Endothelial cell of umbilical vein (primary cell): ENCODE results near the gene SULF2. TPM values are rescaled to one million over a fixed set of nuclear protein-coding genes. Genes with fewer than 3 reads are reported as not detected.

Source experiments
- BruUV-seq: library from RNA; stranded (reverse); fragments of 400-500 nt; replicated peaks from 2 replicates; lab custom pipeline; 2021; lab: Mats Ljungman, UMichigan
- CTCF ChIA-PET: fragments of 300-600, 350-600 bp; sonication (Branson Sonifier 250); formaldehyde crosslinking; loops from one replicate; lab custom pipeline; 2021; ENCODE audit warnings: antibody characterized with exemption, inconsistent platforms; lab: Charles Lee
- POLR2A ChIA-PET: fragments of 300-600, 350-600 bp; sonication (Branson Sonifier 250); formaldehyde crosslinking; loops from one replicate; lab custom pipeline; 2021; ENCODE audit warnings: antibody characterized with exemption, inconsistent platforms; lab: Charles Lee
- DNase-seq: peaks from one replicate; pipeline ENCODE4 v3.0.0-alpha.2; 2011; ENCODE audit warnings: low read depth, low spot score
- FAIRE-seq: peaks from 2 replicates; lab custom pipeline; 2011; peaks lifted over from hg19 to GRCh38; lab: Jason Lieb, UNC
- H2AFZ ChIP-seq: 2 replicates; pipeline ENCODE4 v1.6.0; 2012; ENCODE audit warnings: low read depth, low read length, control low read depth, inconsistent platforms
- H3K27ac ChIP-seq: 2 replicates; pipeline ENCODE4 v1.5.1; 2011; ENCODE audit warnings: low read depth, mild to moderate bottlenecking, control low read depth, low read length, moderate library complexity; ENCODE audit not compliant: insufficient read depth
- H3K27me3 ChIP-seq, 2 experiments: 2 replicates each; pipeline versions ENCODE4 v1.6.0 to v1.6.1; 2011; ENCODE audit warnings: low read length in 2 of 2, mixed read lengths in 1 of 2; ENCODE audit not compliant: control insufficient read depth in 2 of 2, insufficient read depth in 2 of 2
- H3K36me3 ChIP-seq, 2 experiments: 2 replicates in 1 of 2; 3 replicates in 1 of 2; pipeline ENCODE4 v1.5.1; 2011; ENCODE audit warnings: low read length in 2 of 2, mild to moderate bottlenecking in 1 of 2, moderate library complexity in 1 of 2; ENCODE audit not compliant: control insufficient read depth in 2 of 2, insufficient read depth in 2 of 2; ENCODE audit errors: extremely low read depth in 1 of 2
- H3K4me1 ChIP-seq: 3 replicates; pipeline ENCODE4 v1.5.1; 2011; ENCODE audit warnings: mild to moderate bottlenecking, low read length; ENCODE audit not compliant: control insufficient read depth, insufficient read depth; ENCODE audit errors: extremely low read depth
- H3K4me2 ChIP-seq: 2 replicates; pipeline ENCODE4 v1.6.1; 2011; ENCODE audit warnings: low read length, control low read depth, mixed read lengths; ENCODE audit not compliant: insufficient read depth
- H3K4me3 ChIP-seq, 3 experiments: fragments of 200-600 bp in 1 of 3; sonication (generic), shearing (Covaris generic) in 1 of 3; replicated peaks in 1 of 3; 2 replicates each; pipeline ENCODE4 v1.5.1; 2011 to 2016; ENCODE audit warnings: control low read depth in 3 of 3, low read length in 3 of 3, mild to moderate bottlenecking in 2 of 3, inconsistent platforms in 1 of 3, low read depth in 1 of 3, moderate library complexity in 1 of 3; ENCODE audit not compliant: insufficient read depth in 1 of 3
- H3K79me2 ChIP-seq: 2 replicates; pipeline ENCODE4 v1.6.0; 2012; ENCODE audit warnings: low read length, inconsistent platforms; ENCODE audit not compliant: control insufficient read depth, insufficient read depth
- H3K9ac ChIP-seq: replicated peaks from 2 replicates; pipeline ENCODE3; 2011; ENCODE audit warnings: low read length, control low read depth; ENCODE audit not compliant: insufficient read depth; ENCODE audit errors: extremely low read depth
- H3K9me1 ChIP-seq: replicated peaks from 3 replicates; pipeline ENCODE4 v1.6.0; 2011; ENCODE audit warnings: mild to moderate bottlenecking, low read length; ENCODE audit not compliant: control insufficient read depth, insufficient read depth; ENCODE audit errors: extremely low read depth
- H3K9me3 ChIP-seq: replicated peaks from 2 replicates; pipeline ENCODE4 v1.5.1; 2012; ENCODE audit warnings: low read length, inconsistent platforms; ENCODE audit not compliant: control insufficient read depth, insufficient read depth
- H4K20me1 ChIP-seq: replicated peaks from 2 replicates; pipeline ENCODE3; 2011; ENCODE audit warnings: mild to moderate bottlenecking, low read length; ENCODE audit not compliant: control insufficient read depth, insufficient read depth; ENCODE audit errors: extremely low read depth
- EZH2 ChIP-seq: IDR thresholded peaks from 2 replicates; pipeline ENCODE4 v1.6.1; 2012; ENCODE audit warnings: borderline replicate concordance, low read depth, mild to moderate bottlenecking, moderate library complexity, low read length, inconsistent platforms; ENCODE audit not compliant: severe bottlenecking
- FOS ChIP-seq: IDR thresholded peaks from 2 replicates; pipeline ENCODE4 v1.6.1; 2011; ENCODE audit warnings: mild to moderate bottlenecking, low read length, moderate library complexity, borderline replicate concordance; ENCODE audit not compliant: insufficient read depth
- GATA2 ChIP-seq: IDR thresholded peaks from 2 replicates; pipeline ENCODE4 v1.7.0; 2011; ENCODE audit warnings: low read depth, mild to moderate bottlenecking, moderate library complexity, mixed read lengths, low read length; ENCODE audit not compliant: insufficient read length, insufficient read depth
- MYC ChIP-seq: IDR thresholded peaks from one replicate; pipeline ENCODE4 v1.6.1; 2011; ENCODE audit warnings: mild to moderate bottlenecking, low read depth, low read length
- POLR2A ChIP-seq: IDR thresholded peaks from 2 replicates; pipeline ENCODE4 v1.6.1; 2012; ENCODE audit warnings: low read depth, mild to moderate bottlenecking, control low read depth, low read length
- POLR2AphosphoS5 ChIP-seq: IDR thresholded peaks from 2 replicates; pipeline ENCODE4 v1.6.1; 2012; ENCODE audit warnings: low read depth, mild to moderate bottlenecking, control low read depth, low read length, moderate library complexity; ENCODE audit not compliant: insufficient read depth
- dilution Hi-C: fragments of 300-500 bp; cut with MboI; formaldehyde crosslinking; loops from one replicate; pipeline ENCODE4 v1.15.0; 2019; ENCODE audit warnings: low sequenced_read_pairs; ENCODE audit not compliant: extremely low pct_ligation_motif_present
- intact Hi-C: fragments of 100-400 bp; cut with micrococcal nuclease; formaldehyde crosslinking; loops from one replicate; pipeline ENCODE4 v1.10.0; 2022
- polyA plus RNA-seq, 4 experiments: library from polyadenylated mRNA; depleted of rRNA in 3 of 4; stranded (reverse) in 3 of 4; unstranded in 1 of 4; fragments of >200 nt; gene quantifications; 2 replicates each; pipeline versions ENCODE4 v1.2.1 to v1.2.3, GENCODE V29; 2011 to 2012; ENCODE audit warnings: missing spikeins in 1 of 4
- total RNA-seq: library from RNA; stranded (reverse); gene quantifications from 2 replicates; pipeline ENCODE4 v1.2.3, GENCODE V29; 2021
- TF ChIP-seq, protein P1 (sequence below): IDR thresholded peaks from 2 replicates; pipeline ENCODE4 v1.6.1; 2011; ENCODE audit not compliant: insufficient read depth, insufficient read length
- TF ChIP-seq, protein P2 (sequence below), 2 donors: IDR thresholded peaks; 1 replicate in 1 of 2; 2 replicates in 1 of 2; pipeline ENCODE4 v1.5.1; 2011; ENCODE audit warnings: low read length in 2 of 2, mild to moderate bottlenecking in 2 of 2, moderate library complexity in 2 of 2, control low read depth in 1 of 2, inconsistent platforms in 1 of 2, low read depth in 1 of 2; ENCODE audit not compliant: insufficient read depth in 1 of 2; ENCODE audit errors: extremely low read depth in 1 of 2

Gene SULF2
- total and polyA plus RNA-seq, 2 donors (not counting 3 experiments of a cell fraction or from before 2014, with no cell fraction given) = 58.5 to 160 TPM

DNA sequence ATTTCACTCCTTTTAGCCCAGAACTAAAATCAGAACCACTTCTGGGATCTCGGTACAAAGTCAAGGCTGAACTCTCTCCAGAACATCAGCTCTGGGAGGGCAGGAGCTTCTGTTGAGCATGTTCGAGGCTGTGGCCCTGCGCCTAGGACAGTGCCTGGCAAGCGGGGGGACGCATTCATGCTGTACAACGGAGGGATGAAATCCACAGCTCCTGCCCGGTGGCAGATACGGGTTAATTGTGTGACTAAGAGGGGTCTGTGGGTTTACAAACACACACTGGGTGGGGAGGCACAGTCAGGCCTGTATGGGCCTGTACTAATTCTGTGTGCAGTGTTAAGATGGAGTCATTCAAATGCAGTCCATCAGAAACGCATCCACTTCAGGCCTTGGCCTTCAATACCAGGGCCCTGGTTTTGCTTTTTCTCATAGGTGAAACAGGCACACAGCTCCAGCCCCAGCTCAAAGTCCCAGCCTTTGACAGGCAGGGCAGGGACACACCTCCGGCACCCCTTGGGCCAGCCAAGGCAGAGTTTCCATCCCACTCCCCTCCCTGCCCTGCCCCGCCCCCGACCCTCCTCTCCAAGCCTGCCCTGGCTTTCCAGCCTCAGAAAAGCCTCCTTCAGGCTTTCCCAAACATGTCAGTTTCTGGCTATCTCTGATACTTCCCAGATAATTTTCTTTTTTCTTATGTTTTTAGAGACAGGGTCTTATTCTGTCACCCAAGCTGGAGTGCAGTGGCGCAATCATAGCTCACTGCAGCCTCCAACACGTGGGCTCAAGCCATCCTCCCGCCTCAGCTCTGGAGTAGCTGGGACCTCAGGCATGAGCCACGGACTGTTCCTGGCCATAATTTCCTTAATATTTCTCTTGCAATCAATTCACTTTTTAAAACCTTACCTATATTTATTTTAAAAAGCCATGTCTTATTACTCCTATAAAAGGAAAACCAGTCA is 109.8 kb downstream of the SULF2 start:
- Histone ChIP-seq H3K79me2 (no peaks in the 10 kb centered on the region), H4K20me1 (no peaks in the 10 kb centered on the region), H2AFZ (no peak overlapping the region), H3K27me3 (no peaks in the 10 kb centered on the region), H3K4me1 (no peaks in the 10 kb centered on the region), H3K4me3 (no peak overlapping the region), H3K9ac (no peak overlapping the region), H3K27ac (no peak overlapping the region), H3K36me3 (no peaks in the 10 kb centered on the region), H3K9me3 (no peaks in the 10 kb centered on the region), H3K9me1 (no peaks in the 10 kb centered on the region), H3K4me2 (no peak overlapping the region)
- CTCF ChIA-PET = interaction anchor here (1.1 to 15.4 kb wide), 6 partner anchors 12 to 944 kb away, joined by 3 to 302 read pairs (median 10); no protein-coding TSS in a partner anchor
- intact Hi-C loops = loop anchor here (2.0 kb wide), 1 partner anchor 111 kb away; no protein-coding TSS in a partner anchor
- dilution Hi-C loops = no loop called here
- TF ChIP-seq FOS (no peak), POLR2AphosphoS5 (no peak), EZH2 (no peak), GATA2 (no peak), POLR2A (no peak), MYC (no peak)
- TF ChIP-seq, protein P1, sequence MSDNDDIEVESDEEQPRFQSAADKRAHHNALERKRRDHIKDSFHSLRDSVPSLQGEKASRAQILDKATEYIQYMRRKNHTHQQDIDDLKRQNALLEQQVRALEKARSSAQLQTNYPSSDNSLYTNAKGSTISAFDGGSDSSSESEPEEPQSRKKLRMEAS = no peak
- TF ChIP-seq, protein P2, sequence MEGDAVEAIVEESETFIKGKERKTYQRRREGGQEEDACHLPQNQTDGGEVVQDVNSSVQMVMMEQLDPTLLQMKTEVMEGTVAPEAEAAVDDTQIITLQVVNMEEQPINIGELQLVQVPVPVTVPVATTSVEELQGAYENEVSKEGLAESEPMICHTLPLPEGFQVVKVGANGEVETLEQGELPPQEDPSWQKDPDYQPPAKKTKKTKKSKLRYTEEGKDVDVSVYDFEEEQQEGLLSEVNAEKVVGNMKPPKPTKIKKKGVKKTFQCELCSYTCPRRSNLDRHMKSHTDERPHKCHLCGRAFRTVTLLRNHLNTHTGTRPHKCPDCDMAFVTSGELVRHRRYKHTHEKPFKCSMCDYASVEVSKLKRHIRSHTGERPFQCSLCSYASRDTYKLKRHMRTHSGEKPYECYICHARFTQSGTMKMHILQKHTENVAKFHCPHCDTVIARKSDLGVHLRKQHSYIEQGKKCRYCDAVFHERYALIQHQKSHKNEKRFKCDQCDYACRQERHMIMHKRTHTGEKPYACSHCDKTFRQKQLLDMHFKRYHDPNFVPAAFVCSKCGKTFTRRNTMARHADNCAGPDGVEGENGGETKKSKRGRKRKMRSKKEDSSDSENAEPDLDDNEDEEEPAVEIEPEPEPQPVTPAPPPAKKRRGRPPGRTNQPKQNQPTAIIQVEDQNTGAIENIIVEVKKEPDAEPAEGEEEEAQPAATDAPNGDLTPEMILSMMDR (IDR thresholded peaks at IDR 0.05; ENCODE audit: extremely low read depth in 1 of 2, insufficient read depth in 1 of 2, low read depth in 1 of 2, low read length in 2 of 2) = no peak
- POLR2A ChIA-PET = no interaction called here
- no peak for FAIRE-seq
- DNase-seq = no peak
- no TSS peak for BruUV-seq
